Measurements from ENCODE around the gene CLCA1.

The CLCA1 gene

GRCh38 chr1:86448670-86449069 is 20.1 kb upstream of the CLCA1 start:
- Mint-ChIP-seq H3K27ac (no peak overlapping the region), H3K9me3 (no peaks in the 10 kb centered on the region), H3K4me1 (no peaks in the 10 kb centered on the region), H3K36me3 (no peaks in the 10 kb centered on the region), H3K4me3 (no peak overlapping the region)
- no peak for ATAC-seq
- DNase-seq (ENCODE audit: low spot score in 2 of 2), result no peak

GRCh38 chr1:86449103-86449502 is 19.6 kb upstream of the CLCA1 start:
- H3K36me3 Mint-ChIP-seq, result no peaks in the 10 kb centered on the region
- H3K9me3 Mint-ChIP-seq, result no peaks in the 10 kb centered on the region
- H3K4me1 Mint-ChIP-seq, result no peaks in the 10 kb centered on the region
- DNase-seq (ENCODE audit: low spot score in 2 of 2) (no peak), ATAC-seq (no peak)
- no peak overlapping the region for H3K27ac Mint-ChIP-seq
- H3K4me3 Mint-ChIP-seq, result no peak overlapping the region

GRCh38 chr1:86450847-86451246 is 17.9 kb upstream of the CLCA1 start:
- no peak overlapping the region for H3K4me3 Mint-ChIP-seq

GRCh38 chr1:86453664-86454063 is 15.1 kb upstream of the CLCA1 start:
- no peaks in the 10 kb centered on the region for H3K4me1 Mint-ChIP-seq
- H3K27ac Mint-ChIP-seq, result no peak overlapping the region
- H3K4me3 Mint-ChIP-seq, result no peak overlapping the region
- DNase-seq (ENCODE audit: low spot score in 2 of 2), result no peak
- peak; percentile 44 for ATAC-seq
- H3K9me3 Mint-ChIP-seq, result no peaks in the 10 kb centered on the region
- no peaks in the 10 kb centered on the region for H3K36me3 Mint-ChIP-seq

More at GRCh38 chr1:86450847-86451246, 17.9 kb upstream of the CLCA1 start:
- Mint-ChIP-seq H3K4me1 (no peaks in the 10 kb centered on the region), H3K36me3 (no peaks in the 10 kb centered on the region), H3K27ac (no peak overlapping the region), H3K9me3 (no peaks in the 10 kb centered on the region)
- no peak for DNase-seq (ENCODE audit: low spot score in 2 of 2)
- no peak for ATAC-seq

GRCh38 chr1:86455073-86455472 is 13.7 kb upstream of the CLCA1 start:
- Mint-ChIP-seq H3K27ac (no peak overlapping the region), H3K9me3 (no peaks in the 10 kb centered on the region), H3K36me3 (no peaks in the 10 kb centered on the region), H3K4me1 (no peaks in the 10 kb centered on the region), H3K4me3 (no peak overlapping the region)
- ATAC-seq (no peak), DNase-seq (ENCODE audit: low spot score in 2 of 2) (no peak)

GRCh38 chr1:86460998-86461397 is 7.7 kb upstream of the CLCA1 start:
- no peaks in the 10 kb centered on the region for H3K9me3 Mint-ChIP-seq
- no peaks in the 10 kb centered on the region for H3K36me3 Mint-ChIP-seq
- H3K4me3 Mint-ChIP-seq, result no peak overlapping the region

GRCh38 chr1:86461482-86461881 is 7.2 kb upstream of the CLCA1 start:
- Mint-ChIP-seq H3K4me1 (no peaks in the 10 kb centered on the region), H3K4me3 (no peak overlapping the region), H3K27ac (no peak overlapping the region), H3K9me3 (no peaks in the 10 kb centered on the region), H3K36me3 (no peaks in the 10 kb centered on the region)
- no peak for ATAC-seq
- no peak for DNase-seq (ENCODE audit: low spot score in 2 of 2)

More at GRCh38 chr1:86460998-86461397, 7.7 kb upstream of the CLCA1 start:
- Mint-ChIP-seq H3K4me1 (no peaks in the 10 kb centered on the region), H3K27ac (no peak overlapping the region)
- DNase-seq (ENCODE audit: low spot score in 2 of 2) (no peak), ATAC-seq (no peak)

GRCh38 chr1:86464819-86465218 is 3.9 kb upstream of the CLCA1 start:
- no peaks in the 10 kb centered on the region for H3K9me3 Mint-ChIP-seq
- no peaks in the 10 kb centered on the region for H3K4me1 Mint-ChIP-seq
- H3K4me3 Mint-ChIP-seq, result no peak overlapping the region
- DNase-seq (ENCODE audit: low spot score in 2 of 2), result no peak
- no peak for ATAC-seq
- H3K36me3 Mint-ChIP-seq, result no peaks in the 10 kb centered on the region
- H3K27ac Mint-ChIP-seq, result no peak overlapping the region

GRCh38 chr1:86466109-86466844 is 2.5 kb upstream of the CLCA1 start:
- no peak for DNase-seq (ENCODE audit: low spot score in 2 of 2)
- Mint-ChIP-seq H3K4me3 (no peak overlapping the region), H3K36me3 (no peaks in the 10 kb centered on the region), H3K4me1 (no peaks in the 10 kb centered on the region), H3K9me3 (no peaks in the 10 kb centered on the region), H3K27ac (no peak overlapping the region)
- ATAC-seq, result no peak

- Mint-ChIP-seq H3K4me1 (no peaks in the 10 kb centered on the region), H3K4me3 (no peak overlapping the region), H3K27ac (no peak overlapping the region), H3K36me3 (no peaks in the 10 kb centered on the region), H3K9me3 (no peaks in the 10 kb centered on the region)
- ATAC-seq, result no peak
- no peak for DNase-seq (ENCODE audit: low spot score in 2 of 2)
Observed at GRCh38 chr1:86466986-86467385, 1.7 kb upstream of the CLCA1 start.

- H3K4me1 Mint-ChIP-seq, result no peaks in the 10 kb centered on the region
Observed at GRCh38 chr1:86470859-86471258, 2.1 kb downstream of the CLCA1 start.

GRCh38 chr1:86471291-86471690 is 2.6 kb downstream of the CLCA1 start:
- DNase-seq (ENCODE audit: low spot score in 2 of 2) (no peak), ATAC-seq (no peak)
- Mint-ChIP-seq H3K9me3 (no peaks in the 10 kb centered on the region), H3K4me1 (no peaks in the 10 kb centered on the region), H3K36me3 (no peaks in the 10 kb centered on the region), H3K27ac (no peak overlapping the region), H3K4me3 (no peak overlapping the region)

More at GRCh38 chr1:86470859-86471258, 2.1 kb downstream of the CLCA1 start:
- Mint-ChIP-seq H3K27ac (no peak overlapping the region), H3K9me3 (no peaks in the 10 kb centered on the region), H3K36me3 (no peaks in the 10 kb centered on the region), H3K4me3 (no peak overlapping the region)
- DNase-seq (ENCODE audit: low spot score in 2 of 2), result no peak
- no peak for ATAC-seq

GRCh38 chr1:86472152-86472551 is 3.4 kb downstream of the CLCA1 start:
- no peak overlapping the region for H3K4me3 Mint-ChIP-seq
- ATAC-seq (no peak), DNase-seq (ENCODE audit: low spot score in 2 of 2) (no peak)
- H3K4me1 Mint-ChIP-seq, result no peaks in the 10 kb centered on the region
- no peak overlapping the region for H3K27ac Mint-ChIP-seq
- H3K9me3 Mint-ChIP-seq, result no peaks in the 10 kb centered on the region
- H3K36me3 Mint-ChIP-seq, result no peaks in the 10 kb centered on the region

- H3K9me3 Mint-ChIP-seq, result no peaks in the 10 kb centered on the region
- no peaks in the 10 kb centered on the region for H3K36me3 Mint-ChIP-seq
- no peak for ATAC-seq
- H3K27ac Mint-ChIP-seq, result no peak overlapping the region
- DNase-seq (ENCODE audit: low spot score in 2 of 2), result no peak
- no peaks in the 10 kb centered on the region for H3K4me1 Mint-ChIP-seq
- H3K4me3 Mint-ChIP-seq, result no peak overlapping the region
Observed at GRCh38 chr1:86472767-86473166, 4.0 kb downstream of the CLCA1 start.

GRCh38 chr1:86477256-86477655 is 8.5 kb downstream of the CLCA1 start:
- H3K4me1 Mint-ChIP-seq, result no peaks in the 10 kb centered on the region

GRCh38 chr1:86477682-86478081 is 9.0 kb downstream of the CLCA1 start:
- no peak overlapping the region for H3K4me3 Mint-ChIP-seq
- DNase-seq (ENCODE audit: low spot score in 2 of 2) (no peak), ATAC-seq (no peak)
- no peaks in the 10 kb centered on the region for H3K9me3 Mint-ChIP-seq
- no peak overlapping the region for H3K27ac Mint-ChIP-seq
- H3K4me1 Mint-ChIP-seq, result no peaks in the 10 kb centered on the region
- no peaks in the 10 kb centered on the region for H3K36me3 Mint-ChIP-seq

More at GRCh38 chr1:86477256-86477655, 8.5 kb downstream of the CLCA1 start:
- no peak for ATAC-seq
- Mint-ChIP-seq H3K9me3 (no peaks in the 10 kb centered on the region), H3K36me3 (no peaks in the 10 kb centered on the region), H3K27ac (no peak overlapping the region), H3K4me3 (no peak overlapping the region)
- DNase-seq (ENCODE audit: low spot score in 2 of 2), result no peak
